ENCODE results near the gene TPCN2.

The TPCN2 gene

GRCh38 chr11:69040581-69041260, 8.0 kb upstream of the TPCN2 start:
- TF ChIP-seq CTCF (IDR thresholded peaks at IDR 0.05; ENCODE audit: insufficient read depth, missing control alignments): no peak
- DNase-seq (ENCODE audit: insufficient read length, low spot score) (no peak), FAIRE-seq (no peak)

- no peak for TF ChIP-seq CTCF (IDR thresholded peaks at IDR 0.05; ENCODE audit: insufficient read depth, missing control alignments)
- FAIRE-seq (no peak), DNase-seq (ENCODE audit: insufficient read length, low spot score) (no peak)
These were observed 7.2 kb upstream of the TPCN2 start for GRCh38 chr11:69041516-69041915.

GRCh38 chr11:69044111-69045013, 4.4 kb upstream of the TPCN2 start:
- FAIRE-seq (no peak), DNase-seq (ENCODE audit: insufficient read length, low spot score) (no peak)
- TF ChIP-seq CTCF (IDR thresholded peaks at IDR 0.05; ENCODE audit: insufficient read depth, missing control alignments): peak; percentile 60

GRCh38 chr11:69048031-69048693, 570 bp upstream of the TPCN2 start:
- TF ChIP-seq CTCF (IDR thresholded peaks at IDR 0.05; ENCODE audit: insufficient read depth, missing control alignments): no peak
- FAIRE-seq (no peak), DNase-seq (ENCODE audit: insufficient read length, low spot score) (no peak)

GRCh38 chr11:69049490-69049867, 747 bp downstream of the TPCN2 start:
- TF ChIP-seq CTCF (IDR thresholded peaks at IDR 0.05; ENCODE audit: insufficient read depth, missing control alignments): no peak
- FAIRE-seq (no peak), DNase-seq (ENCODE audit: insufficient read length, low spot score) (no peak)

GRCh38 chr11:69050592-69051380, 2.1 kb downstream of the TPCN2 start:
- no peak for TF ChIP-seq CTCF (IDR thresholded peaks at IDR 0.05; ENCODE audit: insufficient read depth, missing control alignments)
- FAIRE-seq: no peak
- DNase-seq (ENCODE audit: insufficient read length, low spot score): no peak
